Ishikawa (cell line): ENCODE results near the gene CHGA.

Experiments
- CEBPB ChIP-seq: IDR thresholded peaks from 2 replicates; pipeline ENCODE4 v1.6.1; 2012
- CREB1 ChIP-seq: IDR thresholded peaks from 2 replicates; pipeline ENCODE4 v1.6.1; 2012; ENCODE audit warnings: low read depth
- EGR1 ChIP-seq: IDR thresholded peaks from 2 replicates; pipeline ENCODE4 v1.6.1; 2012
- EP300 ChIP-seq: IDR thresholded peaks from 2 replicates; pipeline ENCODE4 v1.6.1; 2012; ENCODE audit warnings: borderline replicate concordance
- FOXM1 ChIP-seq: IDR thresholded peaks from 2 replicates; pipeline ENCODE4 v1.6.1; 2012; ENCODE audit warnings: low read depth, borderline replicate concordance
- MAX ChIP-seq: IDR thresholded peaks from 2 replicates; pipeline ENCODE4 v1.6.1; 2012
- NFIC ChIP-seq: IDR thresholded peaks from 2 replicates; pipeline ENCODE4 v1.6.1; 2012
- RAD21 ChIP-seq: IDR thresholded peaks from 2 replicates; pipeline ENCODE4 v1.6.1; 2012; ENCODE audit warnings: low read depth
- REST ChIP-seq: IDR thresholded peaks from 2 replicates; pipeline ENCODE4 v1.6.1; 2012; ENCODE audit warnings: low read depth, mild to moderate bottlenecking
- TAF1 ChIP-seq: IDR thresholded peaks from 2 replicates; pipeline ENCODE4 v1.6.1; 2012; ENCODE audit warnings: low read depth, mild to moderate bottlenecking
- TCF12 ChIP-seq: IDR thresholded peaks from 2 replicates; pipeline ENCODE4 v1.6.1; 2012; ENCODE audit warnings: low read depth
- TEAD4 ChIP-seq: IDR thresholded peaks from 2 replicates; pipeline ENCODE4 v1.6.1; 2012
- YY1 ChIP-seq: IDR thresholded peaks from 2 replicates; pipeline ENCODE4 v1.6.1; 2012; ENCODE audit warnings: low read depth
- ZBTB7A ChIP-seq: IDR thresholded peaks from 2 replicates; pipeline ENCODE4 v1.6.1; 2012; ENCODE audit warnings: low read depth
- TF ChIP-seq, protein P1 (sequence below): IDR thresholded peaks from 2 replicates; pipeline ENCODE4 v1.6.1; 2012

The CHGA gene

DNA sequence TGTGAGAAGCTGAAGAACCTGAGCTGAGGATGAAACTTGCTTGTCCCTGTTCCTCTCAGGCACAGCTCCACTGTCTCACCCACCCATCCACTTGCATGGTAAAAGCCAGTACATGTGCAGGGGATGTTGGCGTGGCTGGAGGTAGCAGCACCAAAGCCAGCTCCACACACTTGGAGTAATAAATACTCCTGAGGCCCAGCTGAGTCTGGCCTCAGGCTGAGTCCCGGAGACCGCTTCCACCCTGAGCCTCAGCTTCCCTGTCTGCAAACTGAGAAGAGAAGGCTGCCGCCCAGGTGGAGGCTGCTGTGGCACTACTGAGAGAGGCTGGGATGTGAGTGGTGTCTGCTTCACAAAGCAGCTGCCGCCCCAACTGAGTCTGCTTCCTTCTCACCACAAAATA is 19.2 kb downstream of the CHGA start:
- TF ChIP-seq CREB1: no peak
- TF ChIP-seq REST: no peak
- no peak for TF ChIP-seq TCF12
- no peak for TF ChIP-seq TAF1
- no peak for TF ChIP-seq RAD21
- no peak for TF ChIP-seq MAX
- TF ChIP-seq NFIC: no peak
- no peak for TF ChIP-seq TEAD4
- TF ChIP-seq YY1: no peak
- TF ChIP-seq ZBTB7A: no peak
- TF ChIP-seq EGR1: no peak
- TF ChIP-seq CEBPB: no peak
- no peak for TF ChIP-seq FOXM1
- TF ChIP-seq, protein P1, sequence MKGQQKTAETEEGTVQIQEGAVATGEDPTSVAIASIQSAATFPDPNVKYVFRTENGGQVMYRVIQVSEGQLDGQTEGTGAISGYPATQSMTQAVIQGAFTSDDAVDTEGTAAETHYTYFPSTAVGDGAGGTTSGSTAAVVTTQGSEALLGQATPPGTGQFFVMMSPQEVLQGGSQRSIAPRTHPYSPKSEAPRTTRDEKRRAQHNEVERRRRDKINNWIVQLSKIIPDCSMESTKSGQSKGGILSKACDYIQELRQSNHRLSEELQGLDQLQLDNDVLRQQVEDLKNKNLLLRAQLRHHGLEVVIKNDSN: no peak
- TF ChIP-seq EP300: no peak

- TF ChIP-seq REST (no peak), YY1 (no peak), CEBPB (no peak), RAD21 (no peak), TAF1 (no peak), TEAD4 (no peak), FOXM1 (no peak), EP300 (no peak), TCF12 (no peak), EGR1 (no peak), MAX (no peak), NFIC (no peak)
These were observed 19.6 kb downstream of the CHGA start for GRCh38 chr14:92942576-92942975.

GRCh38 chr14:92942976-92943710 is 20.2 kb downstream of the CHGA start:
- peak; percentile 3; the same call in 1 of the 2 replicates for TF ChIP-seq RAD21
- no peak for TF ChIP-seq EP300
- no peak for TF ChIP-seq CEBPB
- no peak for TF ChIP-seq MAX
- TF ChIP-seq, protein P1: no peak

DNA sequence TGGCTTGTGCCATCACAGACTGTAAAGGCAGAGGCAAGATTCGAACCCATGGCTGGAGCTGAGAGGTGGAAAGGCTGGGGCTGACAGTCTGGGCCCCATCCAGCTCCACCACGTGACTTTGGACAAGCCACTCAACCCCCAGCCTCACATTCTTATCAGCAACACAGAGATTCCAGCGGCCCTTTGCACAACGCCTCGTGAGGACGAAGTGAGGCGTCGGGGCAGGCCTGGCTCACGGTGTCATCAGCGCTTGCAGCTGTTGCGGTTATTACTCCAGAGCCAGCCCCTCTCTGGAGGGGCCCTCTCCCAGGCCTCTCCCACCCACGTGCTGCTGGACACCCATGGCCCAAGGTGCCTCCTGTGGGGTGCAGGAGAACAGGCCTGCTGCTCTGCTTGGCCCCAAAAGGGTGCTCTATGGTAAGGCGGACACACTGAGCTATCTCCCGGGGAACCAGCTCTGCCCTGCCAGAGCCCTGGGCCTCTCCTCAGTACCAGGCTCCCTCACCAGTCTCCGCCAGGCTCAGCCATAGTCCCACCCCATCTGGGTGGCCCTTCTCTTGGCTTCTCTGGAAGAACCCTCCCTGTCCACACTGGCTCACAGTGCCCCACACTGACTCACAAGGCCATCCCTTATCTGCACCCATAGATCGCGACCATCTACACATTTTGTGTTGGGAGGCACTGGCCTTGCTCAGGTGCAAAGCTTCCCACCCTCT is 21.1 kb downstream of the CHGA start:
- TF ChIP-seq REST (no peak), EP300 (no peak), ZBTB7A (no peak), FOXM1 (no peak), TAF1 (no peak), RAD21 (no peak), EGR1 (no peak), YY1 (no peak), CREB1 (no peak), NFIC (no peak), CEBPB (no peak), TCF12 (no peak), TEAD4 (no peak), MAX (no peak)
- TF ChIP-seq, protein P1: no peak
